HG02943 (cell line): ENCODE results near the gene GALNT18.
A peak's percentile ranks its signal among the peaks of the same experiment; 100 is the strongest.

Experiments used
- ATAC-seq: cut with Tn5 transposase; IDR thresholded peaks from one replicate; pipeline ENCODE4 v1.9.1; 2021; ENCODE audit warnings: mild to moderate bottlenecking, low read depth, moderate library complexity; ENCODE audit not compliant: unreplicated experiment

GALNT18 gene

GRCh38 chr11:11626128-11626527, 4.3 kb upstream of the GALNT18 start:
- ATAC-seq, result no peak

- ATAC-seq, result no peak
Measured at GRCh38 chr11:11624926-11625325, 3.1 kb upstream of the GALNT18 start.

GRCh38 chr11:11624204-11624603, 2.4 kb upstream of the GALNT18 start:
- ATAC-seq, result no peak

GRCh38 chr11:11622772-11623171, 967 bp upstream of the GALNT18 start:
- no peak for ATAC-seq

- no peak for ATAC-seq
Measured at GRCh38 chr11:11622340-11622706, 518 bp upstream of the GALNT18 start.

GRCh38 chr11:11620921-11621572, 758 bp downstream of the GALNT18 start:
- ATAC-seq, result peak; percentile 37

GRCh38 chr11:11620173-11620920, 1.5 kb downstream of the GALNT18 start:
- ATAC-seq, result no peak

GRCh38 chr11:11618973-11619435, 2.8 kb downstream of the GALNT18 start:
- ATAC-seq, result no peak

- no peak for ATAC-seq
Measured at GRCh38 chr11:11615086-11615485, 6.7 kb downstream of the GALNT18 start.

- no peak for ATAC-seq
Measured at GRCh38 chr11:11612439-11612838, 9.4 kb downstream of the GALNT18 start.

GRCh38 chr11:11611381-11611780, 10.4 kb downstream of the GALNT18 start:
- no peak for ATAC-seq

GRCh38 chr11:11608783-11609232, 13.0 kb downstream of the GALNT18 start:
- no peak for ATAC-seq

GRCh38 chr11:11607772-11608171, 14.0 kb downstream of the GALNT18 start:
- ATAC-seq, result no peak

GRCh38 chr11:11605821-11606450, 15.9 kb downstream of the GALNT18 start:
- no peak for ATAC-seq

- ATAC-seq, result no peak
Measured at GRCh38 chr11:11605181-11605580, 16.6 kb downstream of the GALNT18 start.

- no peak for ATAC-seq
Measured at GRCh38 chr11:11604370-11604990, 17.3 kb downstream of the GALNT18 start.

- no peak for ATAC-seq
Measured at GRCh38 chr11:11602011-11602410, 19.8 kb downstream of the GALNT18 start.

- no peak for ATAC-seq
Measured at GRCh38 chr11:11600288-11600687, 21.5 kb downstream of the GALNT18 start.

- ATAC-seq, result no peak
Measured at GRCh38 chr11:11598243-11598642, 23.6 kb downstream of the GALNT18 start.

GRCh38 chr11:11594162-11594561, 27.6 kb downstream of the GALNT18 start:
- no peak for ATAC-seq

GRCh38 chr11:11592146-11592684, 29.6 kb downstream of the GALNT18 start:
- no peak for ATAC-seq
